ENCODE data around the gene TMEM132A.

- TF ChIP-seq POLR2A (IDR thresholded peaks at IDR 0.05; ENCODE audit: low read length): no peak
- TF ChIP-seq GATA1 (IDR thresholded peaks at IDR 0.05; ENCODE audit: low read depth, low read length): no peak
Measured at GRCh38 chr11:60937811-60938210, 13.6 kb downstream of the TMEM132A start.

Measured in erythroblast (primary cell).